Measurements from ENCODE around the gene ASB4. TPM values are rescaled to one million over a fixed set of nuclear protein-coding genes. Genes with fewer than 3 reads are reported as not detected.

ASB4 gene
- total RNA-seq, 1 donor from 2014 or later, result not detected

DNA sequence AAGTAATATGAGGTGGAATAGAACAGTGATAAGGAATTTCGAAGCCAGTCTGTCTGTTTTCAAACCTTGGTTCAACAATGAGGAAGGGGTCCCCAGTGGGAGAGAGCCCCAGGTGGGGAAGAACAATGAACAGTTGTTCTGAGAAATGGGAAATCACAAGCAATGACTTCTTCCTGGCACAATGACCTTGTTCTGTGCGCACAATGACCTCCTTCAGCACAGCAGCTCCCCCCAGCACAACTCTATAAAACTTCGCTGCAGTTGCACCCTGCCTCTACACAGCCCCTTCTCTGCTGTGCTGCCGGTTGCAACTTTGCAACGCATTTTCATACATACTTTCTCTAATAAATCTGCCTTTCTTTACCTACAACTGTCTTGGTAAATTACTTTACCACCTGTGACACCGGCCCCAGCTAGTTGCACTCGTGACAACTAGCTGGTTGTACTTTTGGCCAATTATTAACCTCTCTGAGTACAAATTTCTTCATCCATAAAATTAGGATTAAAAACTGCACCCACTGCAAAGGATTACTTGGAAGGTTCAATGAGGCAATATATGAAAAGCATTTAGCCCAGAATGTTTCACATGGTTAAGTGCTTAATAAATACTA lies 40.5 kb downstream of the ASB4 start:
- DNase-seq (ENCODE audit: low read depth in 2 of 2), result no peak

- DNase-seq (ENCODE audit: low read depth in 2 of 2), result peak; percentile 30 to 62
Observed at GRCh38 chr7:95527033-95527775, 41.5 kb downstream of the ASB4 start.

GRCh38 chr7:95527776-95528250 lies 42.1 kb downstream of the ASB4 start:
- no peak for DNase-seq (ENCODE audit: low read depth in 2 of 2)

- no peak for DNase-seq (ENCODE audit: low read depth in 2 of 2)
Observed at GRCh38 chr7:95529701-95530100, 44.0 kb downstream of the ASB4 start.

- DNase-seq (ENCODE audit: low read depth in 2 of 2), result no peak
Observed at GRCh38 chr7:95530881-95531280, 45.1 kb downstream of the ASB4 start.

GRCh38 chr7:95531605-95532219 lies 46.0 kb downstream of the ASB4 start:
- DNase-seq (ENCODE audit: low read depth in 2 of 2), result no peak

GRCh38 chr7:95534796-95535195 lies 49.1 kb downstream of the ASB4 start:
- DNase-seq (ENCODE audit: low read depth in 2 of 2), result no peak

DNA sequence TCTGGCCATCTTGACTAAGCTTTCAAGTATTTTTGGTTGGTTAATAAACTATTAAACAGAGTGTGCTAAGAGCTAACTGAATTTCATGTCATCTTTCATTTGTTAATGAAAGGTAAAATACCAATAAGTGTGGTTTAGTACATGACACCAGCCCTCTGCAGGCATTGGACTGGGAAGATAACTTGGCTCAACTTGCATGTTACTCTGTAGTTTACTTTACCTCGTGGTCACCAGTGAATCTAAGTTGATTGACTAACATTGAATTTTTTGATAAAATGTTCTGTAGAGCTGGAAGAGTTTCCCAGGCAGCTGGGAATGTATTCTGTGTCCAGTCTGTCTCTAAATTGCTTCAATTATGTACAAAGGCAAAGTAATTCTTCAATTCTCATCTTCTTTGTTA lies 49.9 kb downstream of the ASB4 start:
- DNase-seq (ENCODE audit: low read depth in 2 of 2), result no peak

DNA sequence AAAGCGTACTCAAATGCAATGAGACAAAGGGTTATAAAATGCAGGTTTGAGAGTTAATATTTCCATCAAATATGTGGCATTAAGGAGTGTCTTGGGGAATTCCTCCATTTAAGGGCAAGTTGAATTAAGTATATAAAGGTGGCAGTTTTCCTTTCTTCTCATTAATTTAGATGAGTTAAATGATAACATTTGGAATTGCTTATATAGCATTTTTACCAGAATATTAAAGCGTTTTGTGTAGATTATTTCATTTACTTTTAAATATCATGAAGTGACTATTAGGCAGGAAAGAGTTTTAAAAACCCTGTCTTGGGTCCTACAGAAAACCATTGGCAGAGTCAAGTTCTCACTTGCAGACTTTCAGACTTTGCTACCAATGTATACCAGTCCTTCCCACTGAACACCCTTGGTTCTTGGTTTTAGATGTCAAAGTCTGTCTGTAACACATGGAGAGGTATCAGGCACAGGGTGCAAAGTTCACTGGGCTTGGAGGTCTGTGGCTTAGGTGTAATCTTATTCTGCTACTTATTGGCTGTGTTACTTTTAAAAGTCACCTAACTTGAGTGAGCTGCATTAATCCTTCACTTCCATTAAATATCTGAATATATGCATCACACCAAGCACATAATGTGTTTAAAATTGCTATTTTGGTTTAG lies 51.0 kb downstream of the ASB4 start:
- no peak for DNase-seq (ENCODE audit: low read depth in 2 of 2)

DNA sequence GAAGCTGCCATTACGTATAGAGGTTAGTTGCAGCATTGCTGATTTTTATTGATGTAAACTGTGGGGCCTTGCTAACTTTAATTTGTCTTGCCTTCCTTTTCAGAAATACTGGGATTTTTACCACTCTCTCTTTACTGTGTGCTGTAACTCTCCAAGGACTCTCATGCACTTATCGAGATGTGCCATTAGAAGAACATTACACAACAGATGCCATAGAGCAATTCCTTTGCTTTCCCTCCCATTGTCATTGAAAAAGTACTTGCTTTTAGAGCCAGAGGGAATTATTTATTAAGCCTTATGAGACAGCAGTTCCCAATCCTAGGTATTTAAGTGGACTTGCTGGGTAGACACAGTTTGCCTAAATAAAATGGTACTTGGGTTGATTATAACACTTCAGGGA lies 51.7 kb downstream of the ASB4 start:
- DNase-seq (ENCODE audit: low read depth in 2 of 2), result no peak

DNA sequence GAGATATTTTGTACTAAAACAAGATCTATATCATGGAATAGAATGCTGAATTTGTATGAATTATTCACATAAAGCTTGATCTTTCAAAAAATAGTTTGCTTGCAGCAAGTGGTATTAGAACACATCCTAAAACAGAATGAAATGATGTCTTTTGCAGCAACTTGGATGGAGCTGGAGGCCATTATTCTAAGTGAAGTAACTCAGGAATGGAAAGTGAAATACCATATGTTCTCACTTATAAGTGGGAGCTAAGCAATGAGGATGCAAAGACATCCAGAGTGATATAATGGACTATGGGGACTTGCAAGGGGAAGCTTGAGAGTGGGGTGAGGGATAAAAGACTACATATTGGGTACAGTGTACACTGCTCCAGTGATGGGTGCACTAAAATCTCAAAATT lies 53.7 kb downstream of the ASB4 start:
- DNase-seq (ENCODE audit: low read depth in 2 of 2), result no peak

DNA sequence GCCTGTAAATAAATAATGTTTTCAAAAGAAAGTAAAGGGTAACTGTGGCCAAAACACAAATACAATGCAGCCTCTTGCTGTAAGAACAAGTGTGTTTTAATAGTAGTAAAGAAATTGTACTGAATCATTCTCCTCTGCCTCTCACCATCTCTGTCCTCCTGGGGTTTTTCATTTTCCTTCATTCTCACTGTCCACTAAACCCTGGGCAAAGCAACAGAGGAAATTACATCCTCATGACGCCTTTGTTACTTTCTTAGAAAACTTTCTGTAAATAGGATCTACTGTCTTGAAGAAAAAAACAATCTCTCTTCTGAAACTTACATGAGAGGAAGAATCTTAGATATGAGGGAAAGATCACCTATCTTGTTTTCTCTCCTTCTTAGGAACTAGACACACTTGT lies 54.6 kb downstream of the ASB4 start:
- DNase-seq (ENCODE audit: low read depth in 2 of 2), result no peak

DNA sequence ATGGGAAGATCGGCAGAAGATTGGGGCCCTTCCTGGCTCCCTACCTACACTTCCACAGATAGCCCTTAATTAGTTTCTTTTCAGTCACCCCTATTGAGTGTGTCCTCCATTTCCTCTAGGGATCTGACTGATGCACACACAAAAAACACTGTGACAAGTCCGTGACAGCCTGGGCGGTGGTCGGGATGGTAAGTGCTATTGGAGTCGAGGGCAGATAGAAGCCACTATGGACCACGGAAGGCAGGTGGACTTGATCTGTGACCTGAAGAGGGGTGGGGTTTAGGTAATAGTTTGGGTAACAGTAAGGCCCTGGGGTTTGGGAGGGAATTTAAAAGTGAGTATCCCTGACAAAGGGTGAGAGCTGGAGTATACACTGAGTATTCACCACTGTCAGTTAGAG lies 57.6 kb downstream of the ASB4 start:
- DNase-seq (ENCODE audit: low read depth in 2 of 2), result no peak

GRCh38 chr7:95544171-95544570 lies 58.4 kb downstream of the ASB4 start:
- no peak for DNase-seq (ENCODE audit: low read depth in 2 of 2)

GRCh38 chr7:95545007-95545615 lies 59.4 kb downstream of the ASB4 start:
- peak; percentile 30 to 75 for DNase-seq (ENCODE audit: low read depth in 2 of 2)

- no peak for DNase-seq (ENCODE audit: low read depth in 2 of 2)
Observed at GRCh38 chr7:95545673-95546072, 59.9 kb downstream of the ASB4 start.

- DNase-seq (ENCODE audit: low read depth in 2 of 2), result no peak
Observed at GRCh38 chr7:95546647-95547046, 60.9 kb downstream of the ASB4 start.

DNA sequence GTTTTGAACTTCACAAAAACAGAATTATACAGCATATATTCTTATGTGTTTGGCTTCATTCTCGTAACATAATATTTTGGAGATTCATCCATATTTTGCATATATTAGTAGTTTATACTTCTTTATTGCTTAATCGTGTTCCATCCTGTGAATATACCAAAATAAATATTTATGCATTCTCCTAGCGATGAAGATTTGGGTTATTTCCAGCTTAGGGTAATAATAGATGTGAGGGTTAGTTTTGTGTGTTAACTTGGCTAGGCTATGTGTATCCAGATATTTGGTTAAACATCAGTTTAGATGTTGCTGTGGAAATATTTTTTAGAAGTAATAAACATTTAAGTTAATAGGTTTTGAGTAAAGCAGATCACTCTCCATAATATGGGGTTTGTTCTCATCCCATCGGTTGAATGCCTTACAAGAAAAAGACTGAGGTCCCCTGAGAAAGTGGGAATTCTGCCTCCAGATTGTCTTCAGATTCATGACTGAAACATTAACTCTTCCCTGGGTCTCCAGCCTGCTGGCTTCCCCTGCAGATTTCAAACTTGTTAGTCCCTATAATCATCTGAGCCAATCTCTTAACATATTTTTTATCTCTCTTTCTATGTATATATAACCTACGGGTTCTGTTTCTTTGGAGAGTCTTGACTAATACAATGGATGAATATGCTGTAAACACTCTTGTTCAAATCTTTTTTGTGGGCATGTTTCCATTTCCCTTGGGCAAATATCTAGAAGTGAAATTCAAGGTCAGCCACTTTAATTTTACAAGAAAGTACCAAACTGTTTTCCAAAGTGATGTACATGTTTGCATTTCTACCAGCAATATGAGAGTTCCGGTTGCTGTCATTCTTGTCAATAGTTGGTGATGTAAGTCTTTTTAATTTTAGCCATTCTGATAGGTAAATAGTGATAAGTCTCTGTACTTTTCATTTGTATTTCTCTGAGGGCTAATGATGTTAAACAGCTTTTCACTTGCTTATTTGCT lies 61.9 kb downstream of the ASB4 start:
- no peak for DNase-seq (ENCODE audit: low read depth in 2 of 2)

DNA sequence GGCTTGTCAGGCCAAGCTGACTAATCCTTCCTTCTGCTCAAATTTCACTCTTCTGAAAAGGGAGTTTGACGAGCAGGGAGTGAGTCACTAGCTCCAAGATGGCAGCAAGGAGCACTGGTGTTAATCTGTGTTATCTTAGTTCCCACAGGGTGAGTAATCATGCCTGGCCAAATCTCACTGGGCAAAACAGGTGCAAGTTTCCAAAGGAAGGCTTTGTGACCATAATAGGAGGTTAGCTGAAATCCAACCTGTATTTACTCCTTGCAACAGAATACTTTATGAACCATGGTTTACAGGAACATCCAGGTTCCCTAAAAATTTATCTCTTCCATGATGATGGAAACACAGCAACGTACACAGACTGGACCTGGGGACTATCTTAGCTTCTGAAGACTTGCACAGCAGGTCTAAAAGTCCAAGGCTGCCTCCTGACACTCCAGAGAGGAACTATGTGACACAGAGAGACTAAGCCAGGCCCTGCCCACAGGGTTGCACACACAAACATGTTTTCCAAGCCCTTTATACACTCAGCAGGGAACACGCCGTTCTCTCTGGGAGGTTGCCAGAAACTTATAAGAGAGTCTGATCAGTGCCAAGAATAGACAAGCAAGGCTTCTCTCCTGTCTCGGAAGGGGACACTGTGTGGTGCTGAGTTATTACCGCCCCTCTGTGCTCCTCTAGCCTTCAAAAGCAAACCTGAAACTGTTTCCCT lies 64.2 kb downstream of the ASB4 start:
- DNase-seq (ENCODE audit: low read depth in 2 of 2), result peak in 1 of 2 donors; percentile 94

DNA sequence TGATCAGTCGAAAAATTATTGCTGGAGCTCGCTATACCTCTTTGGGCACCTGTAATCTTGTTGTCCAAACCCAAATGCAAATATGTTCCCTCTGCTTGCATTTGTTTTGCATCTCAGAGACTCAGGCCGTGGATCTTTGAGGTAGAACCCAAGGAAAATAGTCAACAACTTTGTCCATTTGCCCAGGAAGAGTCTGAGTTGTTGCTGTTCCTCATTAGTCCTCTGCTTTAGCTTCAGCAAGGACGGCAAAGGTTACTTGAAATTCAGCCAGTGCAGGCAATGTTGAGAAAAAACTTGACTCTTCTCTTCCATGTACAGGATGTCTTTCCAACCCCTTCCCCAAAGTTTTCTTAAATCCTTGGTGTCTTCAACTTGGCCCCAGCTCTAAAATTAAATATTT lies 64.8 kb downstream of the ASB4 start:
- no peak for DNase-seq (ENCODE audit: low read depth in 2 of 2)
